GM19035 (cell line): ENCODE measurements around the gene C10orf88.

Experiments
- ATAC-seq: cut with Tn5 transposase; IDR thresholded peaks from one replicate; pipeline ENCODE4 v1.9.1; 2021; ENCODE audit not compliant: unreplicated experiment

The C10orf88 gene

DNA sequence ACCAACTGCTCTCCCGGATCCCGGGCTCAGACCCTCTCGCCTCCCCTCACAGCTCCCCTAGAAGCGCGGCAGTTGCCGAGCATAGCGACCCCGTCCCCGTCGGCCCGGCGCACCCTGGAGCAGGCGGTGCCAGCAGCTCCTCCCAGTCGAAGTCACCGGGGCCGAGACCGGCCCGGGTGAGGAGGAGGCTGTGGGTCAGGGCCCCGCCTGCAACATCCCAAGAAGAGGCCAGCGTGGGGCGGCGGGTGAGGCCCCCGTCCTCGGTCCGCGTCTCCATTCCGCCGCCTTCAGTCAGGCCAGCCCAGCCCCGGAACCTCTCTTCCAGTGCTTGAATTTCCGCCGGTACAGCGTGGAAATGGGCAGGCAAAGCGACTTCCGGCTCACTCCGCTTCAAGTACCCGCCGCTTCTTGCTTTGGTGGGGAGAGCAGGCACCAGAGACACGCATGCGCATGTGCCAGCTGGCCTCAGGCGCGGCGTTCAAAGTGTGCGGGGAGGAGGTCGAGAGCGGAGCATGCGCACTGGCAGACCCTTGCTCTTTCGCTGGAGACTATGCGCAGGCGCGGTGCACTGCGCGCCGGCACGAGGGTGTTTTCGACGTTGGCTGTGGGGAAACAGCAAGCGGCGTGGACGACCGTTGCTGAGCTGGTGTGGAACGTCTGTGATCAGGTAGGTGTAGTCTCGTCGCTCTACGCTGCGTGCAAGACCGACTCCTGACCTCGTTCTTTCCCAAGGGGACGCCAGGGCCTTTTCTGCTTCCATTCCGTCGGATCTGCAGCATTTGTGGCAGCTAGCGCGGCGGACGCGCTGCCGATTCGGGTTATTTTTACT is at the start of gene C10orf88:
TSS of gene C10orf88 (minus strand) at position 326 of the 829 bp plus-strand sequence. CDS start at position 277, 49 bp downstream.
- ATAC-seq: peak; percentile 98

DNA sequence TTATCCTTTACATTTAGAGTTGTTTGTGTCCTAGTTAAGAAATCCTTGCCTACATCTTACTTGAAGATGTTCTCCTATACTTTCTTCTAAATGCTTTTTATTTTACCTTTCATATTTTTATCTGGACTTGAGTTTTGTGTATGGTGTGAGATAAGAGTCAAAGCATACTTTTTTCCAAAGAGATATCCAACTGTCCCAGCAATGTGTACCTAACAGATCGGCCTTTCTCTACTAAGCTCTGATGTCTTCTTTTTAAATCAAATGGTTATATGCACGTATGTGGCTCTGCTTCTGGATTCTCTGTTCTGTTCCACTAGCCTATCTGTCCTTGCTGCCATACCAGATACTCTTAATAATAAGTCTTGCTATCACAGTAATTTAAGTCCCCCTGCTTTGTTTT is 47.3 kb upstream of the C10orf88 start:
- no peak for ATAC-seq

DNA sequence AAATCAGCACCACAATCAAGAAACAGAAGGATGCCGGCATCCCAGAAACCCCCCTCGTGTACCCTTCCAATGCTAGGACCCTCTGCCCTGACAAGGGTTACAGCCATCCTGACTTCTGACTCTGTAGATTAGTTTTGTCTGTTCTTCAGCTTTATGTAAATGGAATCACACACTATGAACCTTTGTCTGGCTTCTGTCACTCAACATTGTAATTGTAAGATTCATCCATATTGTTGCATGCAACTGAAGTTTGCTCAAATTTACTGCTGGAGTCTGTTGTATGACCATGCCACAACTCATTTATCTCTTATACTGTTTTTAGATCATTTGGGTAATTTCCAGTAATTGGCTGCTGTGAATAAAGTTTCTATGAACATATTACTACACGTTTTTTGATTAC is 46.1 kb upstream of the C10orf88 start:
- no peak for ATAC-seq

- no peak for ATAC-seq
These were observed 45.3 kb upstream of the C10orf88 start for GRCh38 chr10:122999347-122999746.

GRCh38 chr10:122998934-122999333 is 44.9 kb upstream of the C10orf88 start:
- no peak for ATAC-seq

- no peak for ATAC-seq
These were observed 44.4 kb upstream of the C10orf88 start for GRCh38 chr10:122998360-122998917.

GRCh38 chr10:122997864-122998263 is 43.8 kb upstream of the C10orf88 start:
- ATAC-seq: peak; percentile 58

DNA sequence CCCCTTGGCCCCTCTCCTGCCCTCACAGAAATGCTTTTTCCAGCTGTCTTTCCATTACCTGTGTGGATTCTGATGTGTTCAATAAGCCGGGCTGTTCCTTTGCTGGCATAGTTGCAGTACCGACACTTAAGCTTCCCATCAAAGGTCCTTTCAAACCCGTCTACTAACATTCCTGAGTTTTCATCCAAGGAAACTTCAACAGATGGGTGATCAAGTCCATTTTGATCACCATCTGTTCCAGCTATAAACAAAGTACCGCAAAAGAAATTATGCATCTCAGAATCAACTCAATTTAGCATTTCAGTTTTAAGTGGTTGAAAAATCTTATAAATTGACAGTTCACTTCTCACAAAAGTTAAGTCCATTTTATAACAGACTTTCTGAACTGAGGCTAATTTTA is 41.9 kb upstream of the C10orf88 start:
- ATAC-seq: no peak

DNA sequence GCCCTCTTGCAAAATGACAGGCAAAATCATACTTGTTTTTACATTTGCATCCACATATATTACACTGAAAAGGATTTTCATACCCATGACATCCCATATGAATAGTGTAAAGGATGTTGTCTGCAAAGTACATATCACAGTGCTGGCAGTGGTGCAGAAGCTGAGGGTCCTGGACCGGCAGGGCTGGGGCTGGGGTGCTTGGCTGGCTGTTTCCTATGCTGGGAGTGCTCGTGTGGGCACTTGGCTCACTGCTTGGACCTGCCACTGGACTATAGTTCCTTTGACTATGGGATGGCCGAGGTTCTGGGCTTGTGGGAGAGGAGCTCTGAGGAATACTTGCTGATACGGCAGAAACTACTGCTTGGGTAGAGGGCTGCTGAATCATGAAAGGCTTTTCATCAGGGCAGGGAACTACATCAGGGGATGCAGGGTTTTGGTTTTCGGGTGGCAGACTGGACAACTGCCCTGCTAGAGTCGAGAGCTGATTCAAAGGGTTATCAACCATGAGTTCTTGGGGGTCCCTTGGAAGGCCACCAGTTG is 39.8 kb upstream of the C10orf88 start:
- ATAC-seq: no peak

- ATAC-seq: no peak
These were observed 38.1 kb upstream of the C10orf88 start for GRCh38 chr10:122992031-122992585.

GRCh38 chr10:122990278-122990677 is 36.3 kb upstream of the C10orf88 start:
- ATAC-seq: no peak

DNA sequence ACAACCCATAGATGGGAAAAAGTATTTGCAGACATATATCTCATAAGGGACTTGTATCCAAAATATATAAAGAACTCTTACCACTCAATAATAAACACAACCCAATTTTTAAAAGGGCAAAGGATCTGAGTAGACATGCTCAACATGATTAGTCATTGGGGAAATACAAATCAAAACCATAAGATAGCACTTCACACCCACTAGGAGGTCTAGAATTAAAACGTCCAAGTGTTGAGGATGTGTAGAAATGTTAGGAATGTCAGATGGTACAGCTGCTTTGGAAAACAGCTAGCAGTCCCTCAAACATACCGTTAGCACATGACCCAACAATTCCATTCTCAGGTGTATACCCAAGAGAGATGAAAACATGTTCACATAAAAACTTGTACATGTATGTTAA is 34.5 kb upstream of the C10orf88 start:
- no peak for ATAC-seq

DNA sequence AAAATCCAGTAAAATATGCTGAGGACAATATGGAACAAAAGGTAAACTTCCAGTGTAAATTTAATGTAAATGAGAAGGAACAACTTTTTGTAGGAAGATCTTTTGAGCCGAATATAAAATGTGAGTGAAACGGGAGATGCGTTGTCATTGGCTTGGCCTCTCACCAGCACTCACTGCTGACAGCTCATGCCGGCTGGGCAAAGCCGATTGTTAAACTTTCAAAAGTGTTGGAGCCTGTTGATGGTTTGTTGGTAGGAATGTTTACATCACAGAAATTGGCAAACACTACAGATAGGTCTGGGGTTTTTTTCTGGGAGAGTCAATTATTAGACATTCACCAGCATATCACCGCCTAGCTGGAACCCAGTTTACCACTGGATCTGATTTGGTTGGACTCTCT is 32.3 kb upstream of the C10orf88 start:
- no peak for ATAC-seq

DNA sequence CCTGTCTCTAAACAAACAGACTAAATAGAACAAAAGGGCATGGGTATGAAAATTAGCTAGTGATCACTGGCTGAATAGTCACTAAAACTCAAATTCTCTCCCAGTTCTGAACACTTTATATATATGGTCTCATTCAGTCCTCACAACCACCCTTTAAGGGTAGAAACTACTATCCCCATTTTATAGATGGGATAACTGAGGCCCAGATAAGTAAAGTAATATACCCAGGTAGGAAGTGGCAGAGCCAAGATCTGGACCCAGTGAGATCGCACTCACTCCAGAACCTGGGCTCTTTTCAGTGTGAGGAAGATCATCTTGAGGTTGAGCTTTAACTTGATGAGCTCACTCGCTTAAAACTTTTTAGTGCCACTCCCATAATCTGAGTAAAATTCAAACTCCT is 30.7 kb upstream of the C10orf88 start:
- no peak for ATAC-seq

DNA sequence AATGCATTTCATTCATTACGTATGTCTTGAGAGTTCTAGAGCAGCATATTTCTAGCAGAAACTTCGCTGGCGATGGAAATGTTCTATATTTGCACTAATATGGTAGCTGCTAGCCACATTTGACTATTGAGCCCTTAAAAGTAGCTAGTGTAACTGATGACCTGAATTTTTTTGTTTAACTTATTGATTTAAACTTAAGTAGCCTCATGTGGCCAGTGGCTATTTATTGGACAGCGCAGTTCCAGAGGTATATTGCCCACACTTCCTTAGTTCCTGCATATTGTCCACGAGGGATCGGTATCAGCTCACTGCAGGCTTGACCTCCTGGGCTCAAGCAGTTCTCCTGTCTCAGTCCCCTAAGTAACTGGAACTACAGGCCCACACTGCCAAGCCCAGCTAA is 29.9 kb upstream of the C10orf88 start:
- no peak for ATAC-seq

- no peak for ATAC-seq
These were observed 27.0 kb upstream of the C10orf88 start for GRCh38 chr10:122981066-122981464.

- ATAC-seq: peak; percentile 98
These were observed 26.4 kb upstream of the C10orf88 start, which contains the start of gene PSTK for GRCh38 chr10:122980209-122981065. Gene PSTK, plus strand, starts transcription at chr10:122980401. Its CDS starts 79 bp downstream, at chr10:122980480.

DNA sequence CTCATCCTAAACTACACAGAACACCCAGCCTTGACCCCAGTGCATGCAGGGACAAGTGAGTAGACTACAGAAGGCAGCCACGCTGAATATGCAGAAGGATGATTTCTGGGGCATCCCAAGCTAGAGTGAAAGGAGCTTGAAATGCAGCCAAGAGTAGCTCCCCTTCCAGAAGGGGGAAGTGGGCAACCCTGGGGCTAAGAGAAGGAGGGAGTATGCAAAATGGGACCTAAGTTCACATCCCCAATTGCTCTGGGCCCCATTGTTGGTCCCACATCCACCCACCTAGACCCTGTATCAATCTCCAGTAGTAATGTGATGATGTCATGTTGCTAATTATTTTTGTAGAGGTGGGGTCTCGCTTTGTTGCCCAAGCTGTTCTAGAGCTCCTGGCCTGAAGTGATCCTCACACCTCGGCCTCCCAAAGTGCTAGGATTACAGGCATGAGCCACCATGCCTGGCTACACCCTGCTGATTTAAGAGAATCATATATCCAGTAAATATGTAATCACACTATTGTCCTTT is 20.6 kb upstream of the C10orf88 start:
- ATAC-seq: no peak

- no peak for ATAC-seq
These were observed 20.0 kb upstream of the C10orf88 start for GRCh38 chr10:122974023-122974422.

DNA sequence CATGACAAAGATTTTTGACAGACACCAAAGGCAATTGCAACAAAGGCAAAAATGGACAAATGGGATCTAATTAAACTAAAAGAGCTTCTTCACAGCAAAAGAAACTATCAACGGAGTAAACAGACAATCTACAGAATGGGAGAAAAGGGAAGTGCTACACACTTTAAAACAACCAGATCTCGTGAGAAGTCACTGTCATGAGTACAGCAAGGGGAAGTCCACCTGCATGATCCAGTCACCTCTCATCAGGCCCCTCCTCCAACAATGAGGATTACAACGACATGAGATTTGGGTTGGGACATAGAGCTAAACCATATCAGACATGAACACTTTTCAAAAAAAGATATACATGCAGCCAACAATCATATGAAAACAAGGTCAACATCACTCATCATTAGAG is 14.7 kb upstream of the C10orf88 start:
- no peak for ATAC-seq

DNA sequence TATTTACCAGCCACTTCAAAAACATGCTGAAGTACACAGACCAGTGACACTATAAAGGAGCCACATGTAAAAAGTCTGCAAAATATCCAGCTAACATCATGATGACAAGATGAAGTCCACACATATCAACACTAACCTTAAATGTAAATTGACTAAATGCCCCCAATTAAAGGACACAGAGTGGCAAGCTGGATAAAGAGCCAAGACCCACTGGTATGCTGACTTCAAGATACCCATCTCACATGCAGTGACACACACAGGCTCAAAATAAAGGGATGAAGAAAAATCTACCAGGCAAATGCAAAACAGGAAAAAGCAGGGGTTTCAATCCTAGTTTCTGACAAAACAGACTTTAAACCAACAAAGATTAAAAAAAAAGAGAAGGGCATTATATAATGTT is 12.9 kb upstream of the C10orf88 start:
- ATAC-seq: no peak
